ENCODE data around the gene TMEM11.
"Not testable (repeated sequence)": the region's sequence is repeated elsewhere in the genome, so short reads cannot be mapped to it uniquely, and the experiment has no call there.

The TMEM11 gene

GRCh38 chr17:21210411-21211076, 3.4 kb downstream of the TMEM11 start:
- DNase-seq, result peak; percentile 78 to 84

DNA sequence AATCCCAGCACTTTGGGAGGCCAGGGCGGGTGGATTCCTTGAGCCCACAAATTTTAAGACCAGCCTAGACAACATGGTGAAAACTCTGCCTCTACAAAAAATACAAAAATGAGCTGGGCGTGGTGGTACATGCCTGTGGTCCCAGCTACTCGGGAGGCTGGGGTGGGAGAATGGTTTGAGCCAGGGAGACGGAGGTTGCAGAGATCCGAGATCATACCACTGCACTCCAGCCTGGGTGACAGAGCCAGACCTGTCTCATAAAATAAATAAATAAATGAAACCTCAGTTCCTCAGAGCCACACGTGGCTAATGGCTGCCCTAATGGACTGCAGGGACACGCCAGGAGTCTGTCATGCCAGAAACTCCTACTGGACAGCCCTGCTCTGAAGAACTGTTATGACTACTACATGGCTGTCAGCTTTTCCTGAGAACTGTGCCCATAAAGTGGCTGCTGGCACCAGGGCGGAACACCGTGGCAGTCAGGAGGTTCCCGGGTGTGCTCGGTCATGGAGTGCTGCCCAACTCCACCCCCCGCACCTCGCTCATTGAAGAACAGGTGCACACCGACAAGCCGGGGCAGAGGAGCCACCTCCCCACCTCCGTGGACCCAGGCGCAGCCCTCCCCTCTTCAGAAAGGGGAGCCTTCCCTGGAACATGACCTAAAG, 4.3 kb downstream of the TMEM11 start:
- DNase-seq, result no peak

DNA sequence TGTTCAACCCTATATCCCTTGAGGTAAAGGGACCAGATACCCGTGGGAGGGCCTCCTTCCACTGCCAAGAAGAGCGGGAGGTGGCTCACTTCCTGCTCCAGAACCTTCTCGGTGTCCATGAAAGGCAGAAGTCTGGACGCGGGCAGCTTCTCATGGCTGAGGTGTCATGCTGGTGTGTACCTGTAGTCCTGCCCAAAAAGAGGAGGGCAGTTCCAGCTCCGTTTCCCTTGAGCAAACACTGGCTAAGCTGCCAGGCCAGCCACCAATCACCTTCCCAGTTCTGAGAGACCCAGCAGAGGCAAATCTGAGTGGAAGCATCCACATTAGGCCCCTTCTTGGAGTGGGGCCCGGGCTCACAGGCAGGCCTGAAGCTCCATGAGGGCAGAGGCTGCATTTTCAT, 5.6 kb downstream of the TMEM11 start:
- DNase-seq, result no peak

DNA sequence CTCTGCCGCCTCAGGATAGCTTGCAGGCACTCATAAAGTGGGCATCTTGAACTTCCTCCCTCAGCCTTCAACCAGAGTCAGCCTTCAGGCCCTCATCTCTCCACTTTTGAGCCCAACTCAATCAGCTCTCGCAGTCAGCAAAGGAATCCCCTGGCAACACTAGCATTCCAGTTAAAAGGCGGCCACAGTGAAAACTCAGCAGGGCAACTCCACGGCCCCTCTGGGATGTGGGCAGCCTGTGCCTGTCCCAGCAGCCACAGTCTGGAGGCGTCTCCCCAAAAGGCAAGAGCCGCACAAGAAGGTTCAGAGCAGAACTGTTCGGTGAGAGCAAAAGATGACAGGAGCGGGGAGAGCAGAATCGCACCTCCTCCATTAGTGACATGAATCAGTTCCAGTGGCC, 9.0 kb downstream of the TMEM11 start:
- DNase-seq, result no peak

- no peak for DNase-seq
Observed at GRCh38 chr17:21202512-21202911, 11.4 kb downstream of the TMEM11 start.

DNA sequence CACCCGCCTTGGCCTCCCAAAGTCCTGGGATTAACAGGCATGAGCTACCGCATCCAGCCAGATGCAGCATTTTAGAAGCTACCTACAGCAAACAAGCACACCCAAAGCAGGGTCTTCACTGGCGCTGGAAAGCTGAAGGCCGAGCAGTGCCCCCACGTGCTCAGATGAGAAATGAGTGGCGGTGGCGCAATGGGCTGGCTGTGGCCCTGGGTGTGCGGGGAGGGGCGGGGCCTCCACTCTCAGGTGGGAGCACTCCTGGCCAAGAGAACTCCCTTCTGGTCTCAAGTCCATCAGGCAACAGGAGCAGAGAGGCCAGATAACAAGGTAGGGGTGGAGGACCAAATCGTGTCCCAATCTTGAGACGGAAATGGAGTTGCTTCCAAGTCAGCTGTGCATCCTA, 12.1 kb downstream of the TMEM11 start:
- no peak for DNase-seq

DNA sequence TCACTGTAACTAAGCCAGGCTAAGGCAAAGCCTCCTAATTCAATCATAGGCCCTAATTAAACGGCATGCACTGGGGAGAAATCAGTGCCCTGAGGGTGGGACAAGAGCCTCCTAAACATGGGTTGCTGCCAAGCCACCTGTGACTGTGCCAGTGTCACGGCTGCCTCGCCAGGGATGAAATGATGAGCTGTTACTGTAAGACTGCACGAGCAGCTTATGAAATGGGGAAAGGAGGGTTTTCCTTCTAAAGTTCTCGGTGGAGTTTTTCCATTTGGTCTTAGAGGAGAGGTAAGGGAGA, 12.7 kb downstream of the TMEM11 start:
- DNase-seq, result no peak

DNA sequence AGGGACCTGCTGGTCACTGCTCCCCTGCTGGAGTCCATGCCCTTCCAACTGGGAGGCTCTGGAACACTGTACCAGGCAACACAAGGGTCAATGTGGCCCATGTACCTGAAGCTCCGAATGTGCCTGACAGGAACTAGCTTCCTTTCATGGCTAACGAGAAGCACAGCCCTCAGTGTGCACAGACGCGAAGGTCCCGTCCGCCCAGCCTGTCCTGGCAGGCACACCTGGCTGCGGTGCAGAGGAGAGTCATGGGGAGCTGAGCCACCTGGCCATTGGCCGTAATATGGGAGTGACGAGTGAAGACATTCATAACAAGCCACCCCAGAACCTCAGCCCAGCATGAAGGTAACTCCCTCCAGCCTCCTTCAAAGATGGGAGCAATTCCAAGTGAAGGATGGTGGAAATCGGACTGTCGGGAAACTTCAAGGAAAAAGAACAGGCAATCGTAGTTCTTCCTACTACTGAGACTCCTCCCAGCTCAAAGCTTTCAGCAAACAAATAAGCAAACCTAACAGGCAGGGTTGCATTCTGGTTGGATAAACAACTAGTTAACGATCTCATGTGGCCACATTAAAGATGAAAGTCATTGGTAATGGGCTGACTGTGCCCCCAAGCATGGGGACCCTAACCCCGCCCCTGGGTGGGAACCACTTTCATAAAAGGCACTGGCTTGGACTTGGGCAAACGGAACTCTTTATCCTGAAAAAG, 13.2 kb downstream of the TMEM11 start:
- no peak for DNase-seq

- no peak for DNase-seq
Observed at GRCh38 chr17:21199856-21200255, 14.1 kb downstream of the TMEM11 start.

DNA sequence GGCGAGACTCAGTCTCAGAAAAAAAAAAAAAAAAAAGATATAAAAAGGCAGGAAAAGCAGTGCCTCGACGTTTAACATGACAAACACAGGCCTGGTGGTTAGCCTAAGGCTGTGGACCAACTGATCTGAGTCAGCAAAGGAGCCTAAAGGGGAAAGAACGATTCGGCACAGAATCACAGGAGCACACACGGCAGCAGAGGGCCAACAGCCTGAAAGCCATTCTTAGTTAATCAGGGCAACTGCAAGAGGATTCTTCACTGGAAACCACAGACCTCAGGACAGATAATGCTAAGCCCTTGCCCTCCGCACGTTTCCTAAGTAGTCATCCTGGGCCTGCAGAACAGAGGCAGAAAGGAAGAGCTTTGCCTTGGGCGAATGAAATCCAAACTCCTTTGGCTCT, 14.7 kb downstream of the TMEM11 start:
- DNase-seq, result no peak

DNA sequence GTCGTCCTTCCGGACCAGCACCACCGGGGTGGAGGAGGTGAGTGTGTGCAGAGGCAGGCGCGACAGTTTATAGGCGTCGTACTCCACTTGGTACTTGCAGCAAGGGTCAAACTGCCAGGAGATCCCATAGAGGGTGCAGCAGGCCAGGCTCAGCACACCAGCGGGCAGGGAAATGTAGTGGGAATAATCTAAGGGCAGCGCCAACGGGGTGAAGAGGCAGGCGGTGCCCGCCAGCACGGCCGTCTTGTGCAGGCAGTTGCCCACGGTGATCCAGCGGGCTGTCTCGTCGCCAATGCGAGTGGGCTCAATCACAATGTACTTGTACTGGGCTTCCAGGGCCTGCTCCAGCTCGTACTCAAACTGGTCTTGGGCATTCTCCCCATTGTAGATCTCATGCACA, 15.6 kb downstream of the TMEM11 start:
- no peak for DNase-seq

DNA sequence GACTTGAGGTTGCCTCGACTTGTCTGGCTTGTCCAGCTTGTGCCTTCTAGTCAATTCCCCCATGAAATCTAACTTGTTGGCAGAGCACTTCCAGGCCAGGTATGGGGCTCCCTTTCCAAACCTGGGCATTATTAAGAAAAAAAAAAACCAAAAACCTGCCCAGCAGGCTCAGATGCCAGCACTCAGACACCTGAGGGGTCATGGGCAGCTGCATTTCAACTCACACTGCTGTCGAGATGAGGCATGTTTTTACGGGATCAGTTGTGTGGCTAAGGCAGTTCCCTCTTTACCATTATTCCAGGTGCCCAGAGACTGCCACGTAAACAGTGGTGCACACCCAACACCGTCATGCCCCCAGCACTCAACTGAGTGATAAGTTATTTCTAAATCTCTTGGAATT, 17.8 kb downstream of the TMEM11 start:
- no peak for DNase-seq

DNA sequence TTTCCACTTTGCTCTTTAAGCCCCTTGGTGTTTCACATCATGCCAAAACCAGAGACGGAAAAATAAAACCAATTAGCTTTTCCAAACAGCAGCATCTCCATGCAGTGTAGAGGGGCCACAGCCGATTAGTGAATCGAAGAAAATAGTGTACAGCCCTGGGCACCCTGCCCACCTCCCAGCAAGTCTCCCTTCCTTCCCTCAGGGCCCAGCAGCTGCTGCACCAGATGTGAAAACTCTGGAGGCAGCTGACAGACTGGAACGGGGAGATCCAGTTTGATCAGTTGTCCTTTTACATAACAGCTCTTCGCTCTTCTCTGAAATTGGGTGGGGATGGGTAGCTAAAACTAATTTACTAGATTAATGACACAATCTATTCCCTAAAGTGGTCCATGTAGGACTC, 19.3 kb downstream of the TMEM11 start:
- no peak for DNase-seq

GRCh38 chr17:21194226-21194625, 19.7 kb downstream of the TMEM11 start:
- DNase-seq, result no peak

- DNase-seq, result no peak
Observed at GRCh38 chr17:21193031-21193430, 20.9 kb downstream of the TMEM11 start.

- not testable (repeated sequence) for DNase-seq
Observed at GRCh38 chr17:21192414-21192813, 21.5 kb downstream of the TMEM11 start.

- DNase-seq, result no peak
Observed at GRCh38 chr17:21191698-21192097, 22.3 kb downstream of the TMEM11 start.

DNA sequence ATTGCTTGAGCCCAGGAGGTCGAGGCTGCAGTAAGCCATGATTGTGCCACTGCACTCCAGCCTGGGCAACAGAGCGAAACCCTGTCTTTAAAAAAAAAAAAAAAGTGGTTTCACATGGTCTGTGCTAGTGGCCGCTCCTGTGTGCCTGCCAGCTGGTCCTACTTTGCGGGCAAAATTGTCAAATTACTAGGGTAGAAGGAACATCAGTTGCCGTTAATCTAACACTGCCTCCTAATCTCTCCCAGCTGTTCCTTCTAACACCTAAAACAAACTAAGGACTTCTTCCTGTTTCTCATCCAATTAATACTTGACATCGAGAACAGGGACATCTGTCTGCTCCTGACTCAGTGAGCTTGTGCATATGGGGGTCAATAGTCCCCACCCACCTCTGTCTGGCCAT, 23.9 kb downstream of the TMEM11 start:
- no peak for DNase-seq

- DNase-seq, result no peak
Observed at GRCh38 chr17:21189361-21189760, 24.6 kb downstream of the TMEM11 start.

GRCh38 chr17:21186399-21187187, 27.4 kb downstream of the TMEM11 start:
- DNase-seq, result peak; percentile 57 to 59

DNA sequence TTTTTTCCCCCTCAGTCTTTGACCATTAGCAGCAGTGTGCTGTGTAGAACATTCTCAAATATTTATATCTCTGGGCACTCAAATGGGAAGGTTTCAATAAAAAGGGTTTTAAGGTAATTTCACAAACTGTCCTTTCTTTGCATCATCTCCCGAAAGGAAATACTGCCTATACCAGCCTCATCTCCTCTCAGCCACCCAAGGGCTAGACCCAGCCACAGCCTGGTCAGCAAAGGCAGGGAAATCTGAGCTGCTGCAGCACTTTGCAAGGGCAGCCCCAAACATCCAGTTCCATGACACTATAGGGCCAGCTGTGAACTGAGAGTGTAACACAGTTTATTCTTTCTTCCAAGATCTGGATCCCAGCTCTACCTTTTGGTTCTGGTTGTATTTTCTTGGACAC, 28.9 kb downstream of the TMEM11 start:
- DNase-seq, result no peak

DNA sequence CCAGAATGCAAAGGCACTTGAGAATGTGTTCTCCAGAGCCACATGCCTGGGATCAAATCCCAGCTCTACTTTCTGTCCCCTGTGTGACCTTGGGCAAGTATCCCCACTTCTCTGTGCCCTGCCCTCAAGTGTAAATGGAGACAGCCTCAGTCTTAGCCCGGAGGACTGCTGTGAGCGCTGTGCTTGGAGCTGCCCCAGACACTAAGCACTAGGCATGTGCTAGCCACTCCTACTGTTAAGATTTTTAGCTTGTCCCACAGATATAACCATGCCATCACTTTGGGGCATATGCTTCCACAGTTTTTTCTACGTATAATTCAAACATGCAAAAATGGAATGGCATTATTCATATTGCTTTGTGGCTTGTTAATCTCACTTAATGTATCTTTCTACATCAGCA, 29.4 kb downstream of the TMEM11 start:
- DNase-seq, result no peak

- no peak for DNase-seq
Observed at GRCh38 chr17:21183468-21183867, 30.5 kb downstream of the TMEM11 start.

Data from AML-193 (cell line).